HuH-7.5 (cell line): ENCODE data around the gene PLXNB3.
A peak's percentile ranks its signal among the peaks of the same experiment; 100 is the strongest.

Experiments used
- DNase-seq: peaks from one replicate; pipeline ENCODE4 v3.0.0; 2011; ENCODE audit warnings: low spot score

Gene PLXNB3

GRCh38 chrX:153761863-153762262 lies 2.2 kb upstream of the PLXNB3 start:
- no peak for DNase-seq

- no peak for DNase-seq
Observed at GRCh38 chrX:153762626-153763173, 1.3 kb upstream of the PLXNB3 start.

- no peak for DNase-seq
Observed at GRCh38 chrX:153763298-153763932, 634 bp upstream of the PLXNB3 start.

- no peak for DNase-seq
Observed at GRCh38 chrX:153764786-153765137, 713 bp downstream of the PLXNB3 start.

GRCh38 chrX:153765138-153766079 lies 1.4 kb downstream of the PLXNB3 start:
- DNase-seq, result peak; percentile 4

GRCh38 chrX:153766098-153766817 lies 2.2 kb downstream of the PLXNB3 start:
- no peak for DNase-seq

GRCh38 chrX:153766871-153767673 lies 3.0 kb downstream of the PLXNB3 start:
- no peak for DNase-seq

GRCh38 chrX:153767674-153768055 lies 3.6 kb downstream of the PLXNB3 start:
- DNase-seq, result no peak

GRCh38 chrX:153768311-153769157 lies 4.5 kb downstream of the PLXNB3 start:
- no peak for DNase-seq

- no peak for DNase-seq
Observed at GRCh38 chrX:153769158-153769864, 5.3 kb downstream of the PLXNB3 start.

GRCh38 chrX:153769865-153770600 lies 6.0 kb downstream of the PLXNB3 start:
- peak; percentile 4 for DNase-seq

GRCh38 chrX:153770601-153771414 lies 6.8 kb downstream of the PLXNB3 start:
- peak; percentile 4 for DNase-seq

- peak; percentile 3 for DNase-seq
Observed at GRCh38 chrX:153771415-153772315, 7.6 kb downstream of the PLXNB3 start.

GRCh38 chrX:153772316-153773217 lies 8.5 kb downstream of the PLXNB3 start:
- DNase-seq, result peak; percentile 1

GRCh38 chrX:153773218-153773611 lies 9.2 kb downstream of the PLXNB3 start:
- peak; percentile 5 for DNase-seq
